Liver (tissue), 3 donors: ENCODE measurements around the gene ELAVL3.
A peak's percentile ranks its signal among the peaks of the same experiment; 100 is the strongest.

Experiments
- CTCF ChIP-seq: fragments of 150-350 bp; IDR thresholded peaks from 2 replicates; pipeline ENCODE4 v1.5.1; 2017; ENCODE audit warnings: improper control_type of control experiment, low read depth, low read length; ENCODE audit not compliant: missing input control
- HNF4G ChIP-seq: IDR thresholded peaks from 2 replicates; pipeline ENCODE4 v1.6.1; 2016; ENCODE audit warnings: antibody characterized with exemption
- donor health status: healthy.
- donor health status: healthy.

GRCh38 chr19:11481534-11482383 is 913 bp upstream of the ELAVL3 start:
- TF ChIP-seq CTCF (peak; percentile 2), HNF4G (no peak)
